ENCODE data around the gene ZNF593.

Gene ZNF593

DNA sequence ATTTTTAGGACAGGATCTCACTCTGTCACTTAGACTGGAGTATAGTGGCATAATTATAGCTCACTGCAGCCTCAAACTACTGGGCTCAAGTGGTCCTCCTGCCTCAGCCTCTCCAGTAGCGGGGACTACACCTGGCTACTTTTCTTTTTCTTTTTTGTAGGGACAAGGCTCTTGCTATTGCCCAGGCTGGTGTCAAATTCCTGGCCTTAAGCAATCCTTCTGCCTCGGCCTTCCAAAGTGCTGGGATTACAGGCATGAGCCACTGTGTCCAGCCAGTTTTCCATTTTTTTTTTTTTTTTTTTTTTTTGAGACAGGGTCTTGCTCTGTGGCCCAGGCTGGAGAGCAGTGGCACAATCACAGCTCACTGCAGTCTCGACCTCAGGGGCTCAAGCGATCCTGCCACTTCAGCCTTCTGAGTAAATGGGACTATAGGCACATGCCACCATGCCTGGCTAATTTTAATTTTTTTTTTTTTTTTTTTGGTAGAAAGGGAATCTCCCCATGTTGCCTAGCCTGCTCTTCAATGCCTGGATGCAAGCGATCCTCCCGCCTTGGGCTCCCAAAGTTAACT lies 43.7 kb downstream of the ZNF593 start:
- DNase-seq, result no peak

DNA sequence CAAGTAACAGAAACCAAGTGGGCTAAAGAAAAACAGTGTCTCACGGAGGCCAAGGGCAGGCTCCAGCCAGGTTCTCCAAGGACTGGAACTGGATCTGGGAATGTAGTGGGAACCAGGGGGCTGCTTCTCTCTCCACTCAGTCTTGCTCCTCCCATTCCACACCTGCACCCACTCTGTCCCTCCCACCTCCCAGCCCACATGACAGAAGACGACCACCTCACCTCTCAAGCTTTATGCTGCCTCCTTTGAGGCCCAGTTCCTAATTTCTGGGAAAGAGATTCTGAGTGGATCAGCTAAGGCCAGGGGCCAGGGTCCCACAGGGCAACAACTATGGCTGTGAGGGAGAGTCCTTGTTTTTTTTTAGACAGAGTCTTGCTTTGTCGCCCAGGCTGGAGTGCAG lies 45.5 kb downstream of the ZNF593 start:
- no peak for DNase-seq

DNA sequence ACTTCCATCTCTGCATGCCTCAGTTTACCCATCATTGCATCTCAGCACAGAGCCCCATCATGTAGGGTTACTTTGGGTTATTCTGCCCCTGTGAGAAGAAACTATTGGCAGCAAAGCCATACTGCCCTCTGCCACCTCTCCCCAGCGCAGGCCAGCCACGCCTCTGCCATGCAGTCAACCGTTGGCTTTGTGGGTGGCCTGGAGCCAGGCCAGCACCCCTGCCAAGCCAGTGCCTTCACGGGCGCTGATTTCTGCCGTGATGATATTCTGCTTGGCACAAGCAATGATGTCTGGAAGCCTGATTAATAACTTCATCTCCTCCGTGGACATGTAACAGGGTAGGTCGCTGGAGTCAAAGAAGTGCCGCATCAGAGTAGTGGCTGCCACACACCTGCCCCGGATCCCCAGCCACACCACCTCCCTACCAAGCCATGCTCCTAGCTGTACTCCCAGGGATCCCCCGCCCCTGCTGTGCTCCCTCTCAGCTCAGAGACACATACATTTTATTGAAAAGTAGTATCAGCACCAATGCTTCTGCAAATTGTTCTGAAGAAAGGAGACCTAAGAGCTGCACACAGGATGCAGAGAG lies 49.3 kb downstream of the ZNF593 start:
- peak; percentile 46 for DNase-seq
